HepG2 (cell line): ENCODE data around the gene SLC7A6OS.

ENCODE experiments used
- CEBPB ChIP-seq: IDR thresholded peaks from 2 replicates; pipeline ENCODE4 v1.6.1; 2011; ENCODE audit warnings: low read depth, low read length, improper control_type of control experiment, borderline replicate concordance
- CEBPZ ChIP-seq: IDR thresholded peaks from 2 replicates; pipeline ENCODE4 v1.6.1; 2012; ENCODE audit warnings: low read length, improper control_type of control experiment
- EZH2 ChIP-seq: conservative IDR thresholded peaks from 2 replicates; pipeline ENCODE4 v1.6.1; 2012; ENCODE audit warnings: mild to moderate bottlenecking, low read depth, low read length, moderate library complexity
- FOXA3 ChIP-seq: IDR thresholded peaks from 2 replicates; pipeline ENCODE4 v1.6.1; 2016; ENCODE audit warnings: missing genetic modification reagents, missing compliant biosample characterization
- STAG1 ChIP-seq: sonication (generic); formaldehyde crosslinking; IDR thresholded peaks from 2 replicates; pipeline ENCODE4 v1.4.0; 2020; ENCODE audit warnings: missing genetic modification reagents
- ZBTB26 ChIP-seq: IDR thresholded peaks from 2 replicates; pipeline ENCODE4 v1.6.1; 2016; ENCODE audit warnings: missing compliant biosample characterization, missing genetic modification reagents, borderline replicate concordance
- ZNF138 ChIP-seq: sonication (generic); formaldehyde crosslinking; IDR thresholded peaks from 2 replicates; pipeline ENCODE4 v1.5.0; 2020; ENCODE audit warnings: mild to moderate bottlenecking, low read depth, missing genetic modification reagents

GRCh38 chr16:68299571-68300453 is 10.9 kb downstream of the SLC7A6OS start:
- TF ChIP-seq ZBTB26 (CRISPR knock-in tag) (no peak), ZNF138 (no peak), STAG1 (CRISPR knock-in tag) (no peak), CEBPZ (no peak), FOXA3 (CRISPR knock-in tag) (no peak), EZH2 (no peak), CEBPB (no peak)
